Tibial artery (tissue), 4 donors: ENCODE data around the gene EPB42.

ENCODE experiments used
- DNase-seq, 2 donors: peaks; one replicate each; pipeline ENCODE4 v3.0.0-alpha.2; 2019
- H3K27ac ChIP-seq, 2 donors: fragments of 200-600 bp; sonication (generic) in 1 of 2; 1 replicate in 1 of 2; 2 replicates in 1 of 2; pipeline ENCODE4 v1.5.1; 2018 to 2019; ENCODE audit warnings: mild to moderate bottlenecking in 1 of 2
- H3K27me3 ChIP-seq, 2 donors: fragments of 200-600 bp; sonication (generic) in 1 of 2; one replicate each; pipeline versions ENCODE4 v1.5.1 to v1.6.0; 2016 to 2019
- H3K36me3 ChIP-seq, 3 donors: fragments of 200-600 bp; sonication (generic) in 2 of 3; one replicate each; pipeline ENCODE4 v1.5.1; 2016 to 2019; ENCODE audit warnings: mild to moderate bottlenecking in 2 of 3
- H3K4me1 ChIP-seq, 4 donors: fragments of 200-600 bp; sonication (generic) in 2 of 4; 1 replicate in 3 of 4; 2 replicates in 1 of 4; pipeline ENCODE4 v1.5.1; 2016 to 2019
- H3K4me3 ChIP-seq, 2 donors: fragments of 200-600 bp; sonication (generic) in 1 of 2; 1 replicate in 1 of 2; 2 replicates in 1 of 2; pipeline ENCODE4 v1.5.1; 2018 to 2019; ENCODE audit warnings: mild to moderate bottlenecking in 2 of 2
- H3K9me3 ChIP-seq, 3 donors: fragments of 200-600 bp; sonication (generic) in 1 of 3; one replicate each; pipeline ENCODE4 v1.5.1; 2016 to 2019
- CTCF ChIP-seq, 2 experiments: fragments of 200-600 bp in 1 of 2; fragments of 450-650 bp in 1 of 2; IDR thresholded peaks; one replicate each; pipeline ENCODE4 v1.5.1; 2017 to 2019; ENCODE audit warnings: antibody characterized with exemption in 2 of 2, mild to moderate bottlenecking in 1 of 2, moderate library complexity in 1 of 2
- intact Hi-C: fragments of 100-400 bp; cut with DNase I; formaldehyde crosslinking; loops from one replicate; pipeline ENCODE4 v1.15.0; 2023; ENCODE audit warnings: low total_unique reads

Gene EPB42

GRCh38 chr15:43212299-43212698 is 8.5 kb downstream of the EPB42 start:
- H3K4me1 ChIP-seq: no peaks in the 10 kb centered on the region
- intact Hi-C loops: no loop called here
- TF ChIP-seq CTCF (IDR thresholded peaks at IDR 0.05): no peak
- no peak overlapping the region for H3K4me3 ChIP-seq
- no peaks in the 10 kb centered on the region for H3K36me3 ChIP-seq
- H3K27me3 ChIP-seq: peaks cover 0 to 18% of the 10 kb centered on the region in 2 donors
- no peak for DNase-seq
- no peaks in the 10 kb centered on the region for H3K9me3 ChIP-seq
- H3K27ac ChIP-seq: no peak overlapping the region

DNA sequence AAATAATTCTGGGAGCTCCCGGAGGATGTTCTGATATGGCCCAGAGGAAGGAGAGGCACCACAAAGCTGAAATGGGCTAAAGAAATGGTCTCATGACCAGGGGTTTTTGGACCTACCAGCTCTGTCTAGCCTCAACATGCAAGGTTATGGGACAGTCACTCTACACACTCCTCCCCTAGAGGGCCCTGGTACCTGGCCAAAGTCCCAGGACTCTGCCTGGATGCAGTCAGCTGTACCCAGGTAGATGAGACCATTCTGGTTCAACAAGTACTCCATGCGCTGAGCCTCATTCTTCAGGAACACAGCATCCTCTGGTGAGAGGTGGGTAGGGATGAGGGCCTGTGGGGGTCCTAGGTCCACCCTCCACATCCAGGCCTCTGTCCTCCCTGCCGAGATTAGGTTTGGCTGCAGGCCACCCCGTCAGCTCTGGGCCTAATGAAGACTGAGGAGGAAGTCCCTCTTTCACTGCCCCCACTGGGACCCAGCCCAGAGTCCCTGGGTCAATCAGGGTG is 9.5 kb downstream of the EPB42 start:
- no peak for DNase-seq
- Histone ChIP-seq H3K36me3 (no peaks in the 10 kb centered on the region), H3K27me3 (peaks cover 0 to 18% of the 10 kb centered on the region in 2 donors), H3K4me1 (no peaks in the 10 kb centered on the region), H3K27ac (no peak overlapping the region), H3K9me3 (no peaks in the 10 kb centered on the region), H3K4me3 (no peak overlapping the region)
- no peak for TF ChIP-seq CTCF (IDR thresholded peaks at IDR 0.05)
- intact Hi-C loops: no loop called here

- intact Hi-C loops: no loop called here
- no peaks in the 10 kb centered on the region for H3K36me3 ChIP-seq
- no peak for DNase-seq
- peaks cover 0 to 18% of the 10 kb centered on the region in 2 donors for H3K27me3 ChIP-seq
- H3K9me3 ChIP-seq: no peaks in the 10 kb centered on the region
- no peak overlapping the region for H3K4me3 ChIP-seq
- TF ChIP-seq CTCF (IDR thresholded peaks at IDR 0.05): no peak
- H3K4me1 ChIP-seq: no peaks in the 10 kb centered on the region
- no peak overlapping the region for H3K27ac ChIP-seq
Measured at GRCh38 chr15:43210807-43211206, 10.0 kb downstream of the EPB42 start.

- Histone ChIP-seq H3K27me3 (peaks cover 0 to 18% of the 10 kb centered on the region in 2 donors), H3K27ac (no peak overlapping the region), H3K36me3 (no peaks in the 10 kb centered on the region), H3K4me1 (no peaks in the 10 kb centered on the region), H3K9me3 (no peaks in the 10 kb centered on the region), H3K4me3 (no peak overlapping the region)
- DNase-seq: no peak
- no peak for TF ChIP-seq CTCF (IDR thresholded peaks at IDR 0.05)
- intact Hi-C loops: no loop called here
Measured at GRCh38 chr15:43210172-43210745, 10.6 kb downstream of the EPB42 start.

- no peak for DNase-seq
- no peak for TF ChIP-seq CTCF (IDR thresholded peaks at IDR 0.05)
- peaks cover 0 to 18% of the 10 kb centered on the region in 2 donors for H3K27me3 ChIP-seq
- no peaks in the 10 kb centered on the region for H3K36me3 ChIP-seq
- H3K4me3 ChIP-seq: no peak overlapping the region
- intact Hi-C loops: no loop called here
- H3K27ac ChIP-seq: no peak overlapping the region
- H3K9me3 ChIP-seq: no peaks in the 10 kb centered on the region
- no peaks in the 10 kb centered on the region for H3K4me1 ChIP-seq
Measured at GRCh38 chr15:43209059-43209824, 11.6 kb downstream of the EPB42 start.
